HUES6 (cell line): ENCODE data around the gene RAB1B.

ENCODE experiments used
- H3K27ac ChIP-seq: 2 replicates; pipeline ENCODE4 v1.7.0; 2013; ENCODE audit warnings: low read depth, mild to moderate bottlenecking, low read length, inconsistent platforms
- H3K27me3 ChIP-seq: 2 replicates; pipeline ENCODE4 v1.6.1; 2013; ENCODE audit warnings: low read length; ENCODE audit not compliant: control insufficient read depth, insufficient read depth
- H3K36me3 ChIP-seq: 2 replicates; pipeline ENCODE4 v1.6.1; 2013; ENCODE audit warnings: low read length; ENCODE audit not compliant: control insufficient read depth, insufficient read depth
- H3K4me1 ChIP-seq: 2 replicates; pipeline ENCODE4 v1.6.1; 2013; ENCODE audit warnings: low read length; ENCODE audit not compliant: control insufficient read depth, insufficient read depth
- H3K4me3 ChIP-seq: 2 replicates; pipeline ENCODE4 v1.5.1; 2013; ENCODE audit warnings: low read depth, low read length
- H3K9ac ChIP-seq: one replicate; pipeline ENCODE4 v1.6.1; 2013; ENCODE audit warnings: mild to moderate bottlenecking, low read length
- H3K9me3 ChIP-seq: 2 replicates; pipeline ENCODE4 v1.6.1; 2013; ENCODE audit warnings: low read depth, low read length; ENCODE audit not compliant: control insufficient read depth, insufficient read depth

RAB1B gene

GRCh38 chr11:66311470-66311964 lies 43.1 kb downstream of the RAB1B start:
- H3K27ac ChIP-seq, result no peak overlapping the region
- H3K27me3 ChIP-seq, result no peaks in the 10 kb centered on the region; the same call in 1 of the 2 replicates
- H3K4me1 ChIP-seq, result peaks cover 19% of the 10 kb centered on the region
- no peaks in the 10 kb centered on the region for H3K9me3 ChIP-seq
- peak overlapping the region; percentile 74 for H3K4me3 ChIP-seq
- no peaks in the 10 kb centered on the region for H3K36me3 ChIP-seq
- H3K9ac ChIP-seq, result peak overlapping the region; percentile 62

DNA sequence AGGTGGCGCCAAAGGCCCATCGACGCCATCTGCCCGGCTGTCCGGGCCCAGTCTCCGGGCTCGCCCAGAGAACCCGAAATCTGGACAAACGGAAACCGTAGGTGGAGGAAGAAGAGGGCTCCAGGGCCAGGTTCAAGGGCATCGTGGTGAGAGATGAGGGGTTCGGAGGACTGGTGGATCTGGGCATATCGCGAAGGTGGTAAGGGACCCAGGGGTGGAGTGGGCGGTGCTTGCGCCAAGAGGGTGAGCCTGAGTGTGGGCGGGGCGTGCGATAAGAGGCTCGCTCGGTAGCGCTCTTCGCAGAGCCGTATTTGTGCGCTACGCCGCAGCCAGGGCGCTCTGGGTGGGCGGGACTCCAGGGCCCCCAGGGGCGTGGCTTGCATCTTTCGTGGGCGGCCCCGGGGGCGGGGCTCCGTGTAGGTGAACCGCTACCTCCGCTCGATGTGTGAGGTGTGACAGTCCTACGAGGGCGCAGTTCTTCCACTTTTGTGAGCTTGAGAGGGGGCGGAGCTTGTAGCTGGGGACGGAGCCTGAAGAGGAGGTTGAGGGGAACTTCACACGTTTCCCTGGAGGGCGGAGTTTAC lies 43.6 kb downstream of the RAB1B start:
- Histone ChIP-seq H3K9ac (peak overlapping the region; percentile 62), H3K27ac (no peak overlapping the region), H3K9me3 (no peaks in the 10 kb centered on the region), H3K27me3 (no peaks in the 10 kb centered on the region; the same call in 1 of the 2 replicates), H3K4me1 (peaks cover 21% of the 10 kb centered on the region), H3K36me3 (no peaks in the 10 kb centered on the region), H3K4me3 (peak overlapping the region; percentile 74)

DNA sequence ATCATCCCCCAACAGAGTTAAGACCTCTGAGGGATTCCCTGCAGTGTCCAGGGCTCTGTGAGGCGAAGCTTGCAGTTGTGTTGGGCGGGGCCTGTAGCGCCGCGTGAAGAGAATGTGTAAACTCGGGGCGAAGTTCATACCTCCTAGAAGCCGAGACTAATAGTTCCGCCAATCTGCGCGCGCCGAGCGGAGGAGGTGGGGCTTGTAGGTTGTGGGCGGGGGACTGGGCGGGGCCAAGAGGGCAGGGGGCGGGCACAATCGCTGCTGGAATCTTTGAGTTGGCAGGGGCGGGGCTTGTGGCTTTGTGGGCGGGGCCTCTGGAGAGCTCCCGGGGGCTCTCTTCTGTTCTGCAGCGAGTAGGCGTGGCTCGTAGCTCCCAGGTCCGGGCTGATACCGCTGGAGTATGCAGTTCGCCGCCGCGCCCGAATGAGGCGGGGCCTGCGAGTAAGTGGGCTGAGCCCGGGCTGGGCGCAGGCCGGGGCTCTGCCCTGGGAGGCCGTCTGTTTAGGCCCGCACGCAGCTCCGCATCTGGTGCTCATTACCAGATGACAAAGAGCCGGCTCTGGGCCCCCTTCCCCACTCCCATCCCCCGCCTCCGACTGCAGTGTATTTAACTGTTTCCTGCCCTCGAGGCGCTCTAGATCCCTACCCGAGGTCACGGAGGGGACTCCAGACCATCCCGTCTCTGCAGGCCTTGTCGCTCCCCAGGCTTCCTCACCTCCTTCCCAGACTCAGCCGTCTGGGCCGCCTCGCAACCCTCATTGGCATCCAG lies 44.3 kb downstream of the RAB1B start:
- Histone ChIP-seq H3K9me3 (no peaks in the 10 kb centered on the region), H3K9ac (peak overlapping the region; percentile 47), H3K27ac (peak overlapping the region; percentile 72; the same call in 1 of the 2 replicates), H3K4me3 (peak overlapping the region; percentile 74), H3K36me3 (no peaks in the 10 kb centered on the region), H3K27me3 (no peaks in the 10 kb centered on the region; the same call in 1 of the 2 replicates), H3K4me1 (peaks cover 27% of the 10 kb centered on the region)

DNA sequence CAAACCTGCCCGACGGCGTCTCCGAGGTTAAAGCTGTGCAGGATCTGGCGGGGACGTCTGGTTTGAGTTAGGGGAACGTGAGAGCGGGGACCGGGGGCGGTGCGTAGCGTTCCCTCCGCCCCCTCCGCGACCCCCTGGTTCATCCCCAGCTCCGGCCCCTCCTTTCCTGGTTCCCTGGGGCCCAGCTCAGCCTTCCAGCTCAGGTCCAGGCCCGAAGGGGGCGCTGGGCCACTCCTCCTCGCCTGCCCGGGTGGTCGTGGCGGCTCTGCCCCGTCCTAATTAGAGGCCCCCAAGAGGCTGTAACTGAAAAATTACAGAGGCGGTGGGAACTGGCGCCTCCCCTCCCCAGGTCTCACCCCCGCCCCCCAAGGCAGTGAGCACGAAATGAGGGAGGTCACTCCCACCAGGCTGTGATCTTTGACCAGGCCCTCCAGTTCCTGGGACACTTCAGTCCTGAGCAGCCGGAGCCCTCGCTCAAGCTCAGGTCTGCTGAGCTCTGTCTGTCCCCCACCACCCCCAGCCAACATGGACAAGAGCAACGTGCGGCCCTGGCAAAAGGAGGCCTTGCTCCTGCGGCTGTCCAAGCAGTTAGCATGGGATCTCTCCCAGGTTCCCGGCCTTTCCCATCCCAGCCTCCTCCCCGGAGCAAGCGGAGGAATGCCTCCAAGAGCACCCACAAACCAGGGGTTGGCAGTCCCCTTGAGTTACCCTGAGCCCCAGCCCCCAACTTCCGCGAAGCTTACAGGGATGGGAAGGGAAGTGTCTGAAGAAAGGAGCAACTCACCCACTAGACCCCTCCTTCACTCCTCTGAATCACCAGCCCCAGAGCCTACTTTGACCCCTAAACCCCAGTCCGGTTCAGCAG lies 45.1 kb downstream of the RAB1B start:
- Histone ChIP-seq H3K36me3 (no peaks in the 10 kb centered on the region), H3K9me3 (no peaks in the 10 kb centered on the region), H3K4me1 (peaks cover 35% of the 10 kb centered on the region), H3K4me3 (peak overlapping the region; percentile 56), H3K27me3 (no peaks in the 10 kb centered on the region; the same call in 1 of the 2 replicates), H3K27ac (peak overlapping the region; percentile 72; the same call in 1 of the 2 replicates), H3K9ac (peak overlapping the region; percentile 59)

- Histone ChIP-seq H3K27ac (no peak overlapping the region; the same call in 1 of the 2 replicates), H3K4me1 (peaks cover 36% of the 10 kb centered on the region), H3K9ac (peak overlapping the region; percentile 59), H3K36me3 (no peaks in the 10 kb centered on the region), H3K27me3 (no peaks in the 10 kb centered on the region; the same call in 1 of the 2 replicates), H3K4me3 (0 out of 2 replicates have a peak overlapping the region, but pooled peaks have one; percentile 56), H3K9me3 (peaks cover 3% of the 10 kb centered on the region; the same call in 1 of the 2 replicates)
Measured at GRCh38 chr11:66314186-66314501, 45.7 kb downstream of the RAB1B start.

DNA sequence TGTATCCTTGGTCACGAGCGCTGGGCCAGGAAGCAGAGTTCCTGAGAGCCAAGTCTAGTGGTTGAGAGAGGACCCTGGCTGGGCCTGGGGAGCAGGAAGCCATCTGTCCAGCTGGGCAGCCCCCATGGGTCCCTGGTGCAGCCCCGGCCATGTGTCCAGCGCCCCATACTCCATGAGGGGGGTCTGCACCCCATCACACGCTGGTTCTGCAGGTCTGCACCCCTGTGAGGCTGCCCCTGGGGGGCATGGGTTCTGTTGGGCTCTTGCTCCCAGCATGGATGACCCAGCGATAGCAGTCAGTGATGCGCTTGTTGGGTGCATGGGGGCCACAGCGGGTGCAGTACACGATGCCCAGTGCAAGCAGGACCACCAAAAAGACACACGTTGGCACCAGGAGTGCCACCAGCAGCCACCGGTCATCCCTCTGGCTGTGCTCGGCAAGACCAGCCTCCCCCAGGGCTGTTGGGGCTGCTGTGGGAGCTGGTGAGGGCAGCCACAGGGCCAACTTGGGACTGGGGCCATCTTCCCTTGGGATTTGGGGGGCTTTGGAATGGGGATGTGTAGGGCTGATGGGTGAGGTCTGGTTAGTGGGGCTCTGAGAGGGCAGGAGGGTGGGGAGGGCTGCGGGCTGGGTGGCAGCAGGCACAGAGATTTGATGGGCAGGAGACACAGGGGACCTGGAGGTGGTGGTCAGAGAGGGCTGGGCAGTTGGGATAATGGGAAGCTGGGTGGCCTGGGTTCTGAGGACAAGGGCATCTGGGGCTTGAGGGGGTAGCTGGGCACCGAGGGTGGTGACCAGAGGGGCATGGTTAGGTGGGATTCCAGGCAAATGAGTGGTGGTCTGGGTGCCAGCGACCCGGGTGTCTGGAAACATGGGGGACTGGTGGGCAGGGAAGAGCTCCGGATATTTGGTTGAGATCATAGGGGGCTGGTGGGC lies 46.4 kb downstream of the RAB1B start:
- H3K4me3 ChIP-seq, result no peak overlapping the region
- H3K9ac ChIP-seq, result no peak overlapping the region
- H3K4me1 ChIP-seq, result peaks cover 36% of the 10 kb centered on the region
- no peaks in the 10 kb centered on the region for H3K36me3 ChIP-seq
- no peak overlapping the region for H3K27ac ChIP-seq
- H3K9me3 ChIP-seq, result peaks cover 4% of the 10 kb centered on the region; the same call in 1 of the 2 replicates
- H3K27me3 ChIP-seq, result no peaks in the 10 kb centered on the region; the same call in 1 of the 2 replicates

DNA sequence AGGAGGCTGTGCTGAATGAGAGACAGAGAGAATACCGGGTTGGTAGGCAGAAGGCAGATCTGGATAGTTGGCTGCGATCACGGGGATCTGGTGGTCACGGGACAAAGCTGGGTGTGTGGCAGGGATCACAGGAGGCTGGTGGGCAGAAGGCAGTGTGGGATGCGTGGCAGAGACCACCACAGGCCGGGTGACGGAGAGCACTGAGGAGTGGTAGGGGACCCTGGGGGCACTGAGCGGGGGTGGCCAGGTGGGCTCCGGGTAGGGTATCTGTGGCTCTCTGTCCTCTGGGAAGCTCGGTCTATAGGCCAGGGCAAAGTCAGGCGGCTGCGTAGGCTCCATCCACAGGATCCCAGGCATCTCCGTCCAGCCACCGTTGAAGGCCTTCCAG lies 47.1 kb downstream of the RAB1B start:
- H3K27me3 ChIP-seq, result no peaks in the 10 kb centered on the region; the same call in 1 of the 2 replicates
- H3K36me3 ChIP-seq, result no peaks in the 10 kb centered on the region
- H3K27ac ChIP-seq, result no peak overlapping the region
- peaks cover 4% of the 10 kb centered on the region; the same call in 1 of the 2 replicates for H3K9me3 ChIP-seq
- H3K9ac ChIP-seq, result no peak overlapping the region
- H3K4me1 ChIP-seq, result peaks cover 36% of the 10 kb centered on the region
- H3K4me3 ChIP-seq, result no peak overlapping the region

- Histone ChIP-seq H3K4me1 (peaks cover 33% of the 10 kb centered on the region), H3K27me3 (no peaks in the 10 kb centered on the region; the same call in 1 of the 2 replicates), H3K27ac (no peak overlapping the region), H3K36me3 (no peaks in the 10 kb centered on the region), H3K9me3 (peaks cover 4% of the 10 kb centered on the region; the same call in 1 of the 2 replicates), H3K4me3 (no peak overlapping the region), H3K9ac (no peak overlapping the region)
Measured at GRCh38 chr11:66315921-66316811, 47.7 kb downstream of the RAB1B start.

DNA sequence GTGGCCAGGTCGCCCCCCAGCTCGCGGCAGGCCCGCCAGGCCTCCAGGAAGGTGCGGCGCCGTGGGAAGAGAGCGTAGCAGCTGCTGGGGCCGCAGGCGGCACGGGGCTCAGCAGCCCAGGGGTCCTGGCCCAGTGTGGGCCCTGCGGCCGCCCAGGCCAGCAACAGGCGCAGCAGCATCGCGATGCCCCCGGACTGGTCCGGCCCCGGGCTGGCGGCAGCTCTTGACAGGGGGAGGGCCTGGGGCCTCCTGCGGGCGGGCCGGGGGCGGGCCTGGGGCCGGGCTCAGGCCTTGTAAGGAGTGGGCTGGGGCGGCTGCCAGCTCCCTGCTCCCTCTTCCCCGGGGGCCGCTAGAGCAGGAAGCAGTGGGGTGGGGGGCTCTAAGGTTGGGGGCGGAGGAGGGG lies 48.4 kb downstream of the RAB1B start, which contains the start of gene CD248:
CD248 (minus strand) TSS at position 196 of the 403 bp plus-strand sequence; CDS start at position 179, 17 bp downstream.
- Histone ChIP-seq H3K9me3 (peaks cover 4% of the 10 kb centered on the region; the same call in 1 of the 2 replicates), H3K36me3 (no peaks in the 10 kb centered on the region), H3K9ac (peak within 1 kb of the TSS; percentile 20), H3K27me3 (no peaks in the 10 kb centered on the region; the same call in 1 of the 2 replicates), H3K4me1 (peaks cover 29% of the 10 kb centered on the region), H3K27ac (peak within 1 kb of the TSS; percentile 43; the same call in 1 of the 2 replicates), H3K4me3 (0 out of 2 replicates have a peak within 1 kb of the TSS, but pooled peaks have one; percentile 1)
